OCI-LY1 (cell line): ENCODE results near the gene DFFA.

Experiments
- H2AFZ ChIP-seq: fragments of 200-600 bp; sonication (generic), shearing (Covaris generic); 2 replicates; pipeline ENCODE4 v1.6.0; 2014; ENCODE audit warnings: antibody characterized with exemption, mild to moderate bottlenecking, low read length
- H3F3A ChIP-seq: fragments of 200-600 bp; sonication (generic), shearing (Covaris generic); 2 replicates; pipeline ENCODE4 v1.6.0; 2014; ENCODE audit warnings: mild to moderate bottlenecking, antibody characterized with exemption, low read length, moderate library complexity; ENCODE audit not compliant: insufficient read depth
- H3K27ac ChIP-seq: fragments of 200-600 bp; sonication (generic); 2 replicates; pipeline ENCODE4 v1.5.1; 2014; ENCODE audit warnings: low read length, mixed run types, mild to moderate bottlenecking, low read depth; ENCODE audit not compliant: poor library complexity, severe bottlenecking
- H3K27me3 ChIP-seq: fragments of 200-600 bp; sonication (generic); 2 replicates; pipeline ENCODE4 v1.6.0; 2014; ENCODE audit warnings: antibody characterized with exemption, mild to moderate bottlenecking, low read length, moderate library complexity; ENCODE audit not compliant: insufficient read depth
- H3K36me3 ChIP-seq: fragments of 200-600 bp; sonication (generic); 2 replicates; pipeline ENCODE4 v1.6.1; 2014; ENCODE audit warnings: mild to moderate bottlenecking, antibody characterized with exemption, low read length, moderate library complexity, mixed read lengths; ENCODE audit not compliant: insufficient read depth
- H3K4me1 ChIP-seq: fragments of 200-600 bp; sonication (generic); 2 replicates; pipeline ENCODE4 v1.5.1; 2014; ENCODE audit warnings: mild to moderate bottlenecking, low read length, moderate library complexity; ENCODE audit not compliant: insufficient read depth, severe bottlenecking
- H3K4me2 ChIP-seq: fragments of 200-600 bp; sonication (generic), shearing (Covaris generic); 2 replicates; pipeline ENCODE4 v1.6.1; 2014; ENCODE audit warnings: low read length
- H3K4me3 ChIP-seq: fragments of 200-600 bp; sonication (generic); 2 replicates; pipeline ENCODE4 v1.5.1; 2014; ENCODE audit warnings: low read length, low read depth, mild to moderate bottlenecking, mixed read lengths; ENCODE audit not compliant: poor library complexity, severe bottlenecking
- H3K79me2 ChIP-seq: fragments of 200-600 bp; shearing (Covaris generic); 2 replicates; pipeline ENCODE4 v1.6.1; 2016; ENCODE audit warnings: mixed run types, low read length, mixed read lengths; ENCODE audit not compliant: insufficient read depth
- H3K9ac ChIP-seq: fragments of 200-600 bp; sonication (generic), shearing (Covaris generic); 2 replicates; pipeline ENCODE4 v1.6.1; 2014; ENCODE audit warnings: mild to moderate bottlenecking, low read length, mixed read lengths
- H3K9me2 ChIP-seq: fragments of 200-600 bp; sonication (generic), shearing (Covaris generic); 2 replicates; pipeline ENCODE4 v1.6.1; 2014; ENCODE audit warnings: low read depth, mild to moderate bottlenecking, low read length, mixed read lengths
- H3K9me3 ChIP-seq: fragments of 200-600 bp; shearing (Covaris generic); 2 replicates; pipeline ENCODE4 v1.6.1; 2014; ENCODE audit warnings: low read length, mixed read lengths
- H4K20me1 ChIP-seq: fragments of 200-600 bp; sonication (generic), shearing (Covaris generic); 2 replicates; pipeline ENCODE4 v1.6.0; 2016; ENCODE audit warnings: mild to moderate bottlenecking, low read length; ENCODE audit not compliant: insufficient read depth
- EZH2 ChIP-seq: fragments of 200-600 bp; sonication (generic), shearing (Covaris generic); IDR thresholded peaks from 2 replicates; pipeline ENCODE4 v1.8.0; 2017; ENCODE audit warnings: borderline replicate concordance, mixed run types, mild to moderate bottlenecking, antibody characterized with exemption, low read length, moderate library complexity, mixed read lengths
- TF ChIP-seq, protein P1 (sequence below): fragments of 200-600 bp; sonication (generic), shearing (Covaris generic); IDR thresholded peaks from 2 replicates; pipeline ENCODE4 v1.5.1; 2017; ENCODE audit warnings: mild to moderate bottlenecking, antibody characterized with exemption, low read length, moderate library complexity, mixed read lengths

The DFFA gene

DNA sequence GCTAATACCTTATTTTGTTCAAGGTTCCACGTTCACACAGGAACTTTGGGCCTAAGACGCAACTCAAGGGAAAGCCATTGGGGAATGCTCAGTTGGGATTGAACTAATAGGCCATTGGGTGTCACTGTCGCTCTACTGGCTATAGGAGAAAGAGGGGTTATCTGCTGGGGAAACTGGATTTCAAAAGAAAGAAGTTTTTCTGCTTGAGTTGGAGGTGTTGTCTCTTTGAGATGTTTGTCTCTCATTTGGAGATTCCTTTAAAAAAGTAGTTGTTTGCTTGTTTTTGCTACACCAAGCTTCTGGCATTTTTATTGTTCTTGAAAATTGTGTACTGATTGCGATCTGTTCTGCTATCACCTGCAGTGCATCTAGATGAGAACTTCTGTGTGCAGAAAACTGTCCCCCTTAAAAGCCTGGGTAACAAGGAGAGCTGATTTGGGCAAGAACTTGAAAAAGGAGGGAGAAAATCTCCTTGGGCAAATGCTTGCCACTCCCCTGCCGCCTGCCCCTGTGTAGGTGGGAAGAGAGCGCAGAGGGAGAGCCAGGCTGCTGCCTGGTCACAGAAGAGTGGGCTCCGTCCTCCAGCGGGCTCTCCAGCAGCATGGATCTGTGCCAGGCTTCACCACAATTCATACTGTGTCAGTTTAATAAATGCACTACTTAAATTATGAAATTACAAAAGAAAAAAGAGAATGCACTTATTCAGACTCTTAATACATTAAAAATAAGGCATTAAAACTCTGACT lies 42.3 kb upstream of the DFFA start:
- no peak for TF ChIP-seq EZH2
- TF ChIP-seq, protein P1, sequence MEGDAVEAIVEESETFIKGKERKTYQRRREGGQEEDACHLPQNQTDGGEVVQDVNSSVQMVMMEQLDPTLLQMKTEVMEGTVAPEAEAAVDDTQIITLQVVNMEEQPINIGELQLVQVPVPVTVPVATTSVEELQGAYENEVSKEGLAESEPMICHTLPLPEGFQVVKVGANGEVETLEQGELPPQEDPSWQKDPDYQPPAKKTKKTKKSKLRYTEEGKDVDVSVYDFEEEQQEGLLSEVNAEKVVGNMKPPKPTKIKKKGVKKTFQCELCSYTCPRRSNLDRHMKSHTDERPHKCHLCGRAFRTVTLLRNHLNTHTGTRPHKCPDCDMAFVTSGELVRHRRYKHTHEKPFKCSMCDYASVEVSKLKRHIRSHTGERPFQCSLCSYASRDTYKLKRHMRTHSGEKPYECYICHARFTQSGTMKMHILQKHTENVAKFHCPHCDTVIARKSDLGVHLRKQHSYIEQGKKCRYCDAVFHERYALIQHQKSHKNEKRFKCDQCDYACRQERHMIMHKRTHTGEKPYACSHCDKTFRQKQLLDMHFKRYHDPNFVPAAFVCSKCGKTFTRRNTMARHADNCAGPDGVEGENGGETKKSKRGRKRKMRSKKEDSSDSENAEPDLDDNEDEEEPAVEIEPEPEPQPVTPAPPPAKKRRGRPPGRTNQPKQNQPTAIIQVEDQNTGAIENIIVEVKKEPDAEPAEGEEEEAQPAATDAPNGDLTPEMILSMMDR: peak; percentile 40; the same call in 1 of the 2 replicates
- no peaks in the 10 kb centered on the region for H3F3A ChIP-seq
- no peaks in the 10 kb centered on the region for H3K79me2 ChIP-seq
- H2AFZ ChIP-seq: no peak overlapping the region
- no peak overlapping the region for H3K27ac ChIP-seq
- H3K9me3 ChIP-seq: no peaks in the 10 kb centered on the region
- no peaks in the 10 kb centered on the region for H3K27me3 ChIP-seq
- peaks cover 12% of the 10 kb centered on the region for H3K4me1 ChIP-seq
- no peaks in the 10 kb centered on the region; the same call in 1 of the 2 replicates for H3K36me3 ChIP-seq
- H3K4me2 ChIP-seq: no peak overlapping the region
- peaks cover 6% of the 10 kb centered on the region for H4K20me1 ChIP-seq
- no peaks in the 10 kb centered on the region for H3K9me2 ChIP-seq
- no peak overlapping the region for H3K9ac ChIP-seq
- no peak overlapping the region for H3K4me3 ChIP-seq

DNA sequence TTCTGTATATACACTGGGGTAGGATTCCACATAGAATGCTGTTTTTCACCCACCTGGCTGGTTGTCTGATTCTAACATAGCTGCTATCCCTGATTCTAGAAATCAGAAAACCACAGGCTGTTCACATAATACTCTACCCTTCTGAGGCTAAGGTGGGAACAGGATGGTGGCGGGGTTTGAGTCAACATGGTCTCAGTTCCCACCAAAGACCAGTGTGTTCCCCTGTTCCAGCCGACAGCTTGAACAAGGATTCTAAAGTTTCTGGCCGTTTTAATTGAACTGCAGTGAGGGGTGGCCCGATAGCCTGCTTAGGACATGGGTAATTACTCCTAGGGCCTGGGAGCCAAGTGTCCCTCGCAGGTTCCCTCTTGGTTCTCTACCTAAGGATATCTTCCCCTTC lies 40.9 kb upstream of the DFFA start:
- Histone ChIP-seq H3K9ac (no peak overlapping the region), H3K27ac (no peak overlapping the region), H3F3A (no peaks in the 10 kb centered on the region), H3K9me2 (no peaks in the 10 kb centered on the region), H3K9me3 (no peaks in the 10 kb centered on the region), H3K4me1 (peaks cover 12% of the 10 kb centered on the region), H3K4me3 (no peak overlapping the region), H3K4me2 (no peak overlapping the region), H4K20me1 (peaks cover 9% of the 10 kb centered on the region), H3K36me3 (no peaks in the 10 kb centered on the region; the same call in 1 of the 2 replicates), H3K79me2 (no peaks in the 10 kb centered on the region), H2AFZ (no peak overlapping the region), H3K27me3 (no peaks in the 10 kb centered on the region)
- TF ChIP-seq EZH2: no peak
- TF ChIP-seq, protein P1: no peak

DNA sequence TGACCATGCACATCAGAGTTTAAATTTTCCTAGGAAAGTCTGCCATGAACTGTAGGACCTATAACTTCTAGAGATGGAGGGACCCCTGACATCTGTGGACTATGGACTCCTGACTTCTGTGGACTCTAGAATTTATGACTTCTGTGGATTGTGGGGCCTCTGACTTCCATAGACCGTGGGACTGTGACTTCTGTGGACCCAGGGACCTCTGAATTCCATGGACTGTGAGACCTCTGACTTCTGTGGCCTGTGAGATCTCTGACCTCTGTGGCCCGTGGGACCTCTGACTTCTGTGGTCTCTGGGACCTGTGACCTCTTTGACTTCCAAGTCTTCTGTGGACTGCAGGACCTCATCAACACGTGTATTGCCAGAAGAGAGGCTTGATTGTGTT lies 39.2 kb upstream of the DFFA start:
- Histone ChIP-seq H3K27ac (no peak overlapping the region), H3K4me3 (no peak overlapping the region), H4K20me1 (peaks cover 9% of the 10 kb centered on the region), H3K27me3 (no peaks in the 10 kb centered on the region), H3K9me3 (no peaks in the 10 kb centered on the region), H3K4me2 (no peak overlapping the region), H3K36me3 (no peaks in the 10 kb centered on the region; the same call in 1 of the 2 replicates), H3K4me1 (peaks cover 12% of the 10 kb centered on the region), H3K9me2 (no peaks in the 10 kb centered on the region), H3K9ac (no peak overlapping the region), H3F3A (no peaks in the 10 kb centered on the region), H3K79me2 (no peaks in the 10 kb centered on the region), H2AFZ (no peak overlapping the region)
- no peak for TF ChIP-seq EZH2
- TF ChIP-seq, protein P1: no peak
